GM12878 (cell line): Measurements from ENCODE around the gene SNED1. TPM values are rescaled to one million over a fixed set of nuclear protein-coding genes. Genes with fewer than 3 reads are reported as not detected.

Source experiments
- ATAC-seq: fragments of 200-7000 bp; cut with Tn5 transposase; 3 replicates; pipeline ENCODE4 v1.9.1; 2020; ENCODE audit warnings: mild to moderate bottlenecking, moderate library complexity
- BruUV-seq: library from RNA; stranded (reverse); fragments of 400-500 nt; replicated peaks from 2 replicates; lab custom pipeline; 2021; lab: Mats Ljungman, UMichigan
- CTCF ChIA-PET: fragments of 300-600 bp; sonication (Branson Sonifier 250); formaldehyde crosslinking; extraction: SDS; loops from one replicate; lab custom pipeline; 2021; ENCODE audit warnings: inconsistent platforms; lab: Yijun Ruan, JAX
- POLR2A ChIA-PET: fragments of 350-600 bp; formaldehyde crosslinking; extraction: SDS; loops from one replicate; lab custom pipeline; 2021; ENCODE audit warnings: inconsistent platforms; lab: Charles Lee
- RAD21 ChIA-PET: fragments of 300-600 bp; sonication (Branson Sonifier 250); formaldehyde crosslinking; loops from one replicate; lab custom pipeline; 2023; ENCODE audit warnings: antibody characterized with exemption; ENCODE audit not compliant: unreplicated experiment; lab: Charles Lee
- SMC1A ChIA-PET: fragments of 300-600 bp; sonication (Branson Sonifier 250); formaldehyde crosslinking; loops from one replicate; lab custom pipeline; 2023; ENCODE audit not compliant: unreplicated experiment, uncharacterized antibody; lab: Charles Lee
- DNase-seq: peaks from one replicate; pipeline ENCODE4 v3.0.0-alpha.2; 2011; ENCODE audit warnings: low read depth, low spot score
- FAIRE-seq: peaks from 3 replicates; lab custom pipeline; 2011; peaks lifted over from hg19 to GRCh38; lab: Jason Lieb, UNC
- H2AFZ ChIP-seq: 2 replicates; pipeline ENCODE4 v1.6.0; 2011; ENCODE audit warnings: low read depth, low read length, control low read depth; ENCODE audit not compliant: control insufficient read depth
- H3K27ac ChIP-seq: 2 replicates; pipeline ENCODE4 v1.5.1; 2011; ENCODE audit warnings: control low read depth; ENCODE audit not compliant: control insufficient read depth, insufficient read depth
- H3K27me3 ChIP-seq, 2 experiments: replicated peaks in 1 of 2; 2 replicates each; pipeline versions ENCODE4 v1.6.0 to v1.6.1; 2011; ENCODE audit warnings: low read length in 1 of 2; ENCODE audit not compliant: control insufficient read depth in 2 of 2, insufficient read depth in 2 of 2
- H3K36me3 ChIP-seq, 2 experiments: 2 replicates each; pipeline ENCODE4 v1.5.1; 2011; ENCODE audit warnings: low read length in 1 of 2; ENCODE audit not compliant: control insufficient read depth in 2 of 2, insufficient read depth in 2 of 2
- H3K4me1 ChIP-seq: 2 replicates; pipeline ENCODE4 v1.6.1; 2011; ENCODE audit warnings: mild to moderate bottlenecking, low read length, moderate library complexity, mixed read lengths; ENCODE audit not compliant: control insufficient read depth, insufficient read depth
- H3K4me2 ChIP-seq: 2 replicates; pipeline ENCODE4 v1.6.0; 2011; ENCODE audit warnings: control low read depth; ENCODE audit not compliant: control insufficient read depth, insufficient read depth
- H3K4me3 ChIP-seq: fragments of 200-600 bp; sonication (generic); 2 replicates; pipeline ENCODE4 v1.5.1; 2016
- H3K79me2 ChIP-seq: 2 replicates; pipeline ENCODE4 v1.6.0; 2011; ENCODE audit warnings: low read length; ENCODE audit not compliant: control insufficient read depth, insufficient read depth
- H3K9ac ChIP-seq: 2 replicates; pipeline ENCODE4 v1.8.0; 2011; ENCODE audit warnings: low read length, control low read depth, mixed read lengths; ENCODE audit not compliant: control insufficient read depth, insufficient read depth
- H3K9me3 ChIP-seq: replicated peaks from 3 replicates; pipeline ENCODE4 v1.5.1; 2011; ENCODE audit warnings: mild to moderate bottlenecking, low read length; ENCODE audit not compliant: control insufficient read depth, insufficient read depth
- H4K20me1 ChIP-seq: 2 replicates; pipeline ENCODE4 v1.6.0; 2011; ENCODE audit not compliant: control insufficient read depth, insufficient read depth
- DPF2 ChIP-seq: fragments of 450-650 bp; IDR thresholded peaks from 2 replicates; pipeline ENCODE4 v1.6.1; 2017; ENCODE audit warnings: mild to moderate bottlenecking
- ELK1 ChIP-seq: IDR thresholded peaks from 2 replicates; pipeline ENCODE4 v1.6.1; 2012; ENCODE audit warnings: low read depth, low read length, improper control_type of control experiment
- HDAC6 ChIP-seq: fragments of 200-600 bp; sonication (generic); IDR thresholded peaks from one replicate; pipeline ENCODE4 v1.8.0; 2017; ENCODE audit warnings: antibody characterized with exemption; ENCODE audit not compliant: unreplicated experiment
- HDGF ChIP-seq: fragments of 450-650 bp; IDR thresholded peaks from 2 replicates; pipeline ENCODE4 v1.6.1; 2016; ENCODE audit warnings: antibody characterized with exemption
- NR2C1 ChIP-seq: fragments of 450-650 bp; IDR thresholded peaks from 2 replicates; pipeline ENCODE4 v1.6.1; 2017; ENCODE audit warnings: antibody characterized with exemption, mild to moderate bottlenecking, moderate library complexity
- NR2C2 ChIP-seq: IDR thresholded peaks from 2 replicates; pipeline ENCODE4 v1.6.1; 2011; ENCODE audit warnings: borderline replicate concordance, low read depth; ENCODE audit not compliant: control insufficient read depth, insufficient read length
- RCOR1 ChIP-seq: conservative IDR thresholded peaks from 2 replicates; pipeline ENCODE4 v1.6.1; 2012; ENCODE audit warnings: low read depth, low read length, improper control_type of control experiment
- SMAD5 ChIP-seq: IDR thresholded peaks from 2 replicates; pipeline ENCODE4 v1.6.1; 2016; ENCODE audit warnings: antibody characterized with exemption, low read depth
- SPI1 ChIP-seq: IDR thresholded peaks from 2 replicates; pipeline ENCODE4 v1.6.1; 2011; ENCODE audit warnings: low read depth, mild to moderate bottlenecking, low read length, moderate library complexity, borderline replicate concordance; ENCODE audit not compliant: insufficient read depth
- SRF ChIP-seq, 2 experiments: IDR thresholded peaks; 2 replicates each; pipeline ENCODE4 v1.6.1; 2011; ENCODE audit warnings: low read depth in 2 of 2, low read length in 2 of 2, mild to moderate bottlenecking in 1 of 2, moderate library complexity in 1 of 2
- STAT1 ChIP-seq: fragments of 450-650 bp; conservative IDR thresholded peaks from 2 replicates; pipeline ENCODE4 v1.6.1; 2014; ENCODE audit warnings: antibody characterized with exemption, mild to moderate bottlenecking
- SUZ12 ChIP-seq: fragments of 200-600 bp; sonication (generic); IDR thresholded peaks from one replicate; pipeline ENCODE4 v1.6.1; 2018; ENCODE audit warnings: antibody characterized with exemption, mild to moderate bottlenecking; ENCODE audit not compliant: unreplicated experiment
- TCF12 ChIP-seq: IDR thresholded peaks from 2 replicates; pipeline ENCODE4 v1.6.1; 2011; ENCODE audit warnings: low read depth, mild to moderate bottlenecking, low read length
- USF1 ChIP-seq: IDR thresholded peaks from 2 replicates; pipeline ENCODE4 v1.6.1; 2011; ENCODE audit warnings: borderline replicate concordance, low read depth, mild to moderate bottlenecking, moderate library complexity, mixed read lengths, low read length; ENCODE audit not compliant: insufficient read depth; ENCODE audit errors: extremely low read length
- WRNIP1 ChIP-seq: IDR thresholded peaks from 2 replicates; pipeline ENCODE4 v1.6.1; 2011; ENCODE audit warnings: low read depth, low read length, improper control_type of control experiment, borderline replicate concordance
- YY1 ChIP-seq: IDR thresholded peaks from 2 replicates; pipeline ENCODE4 v1.6.1; 2011; ENCODE audit warnings: low read depth, mild to moderate bottlenecking, low read length
- WGBS: methylation state at CpG from one replicate; pipeline ENCODE4 v1.1.6; 2016; ENCODE audit warnings: low lambda C conversion rate; ENCODE audit not compliant: insufficient replicate concordance, insufficient coverage; ENCODE audit errors: missing lambda C conversion rate; 5-methylcytosine and 5-hydroxymethylcytosine counted together
- in situ Hi-C: fragments of 300-500 bp; cut with MboI; formaldehyde crosslinking; loops from 9 replicates; pipeline ENCODE4 v1.14.3; 2018; ENCODE audit warnings: mixed read lengths
- intact Hi-C: fragments of 100-400 bp; cut with micrococcal nuclease; formaldehyde crosslinking; loops from one replicate; pipeline ENCODE4 v1.14.2; 2022; ENCODE audit not compliant: unreplicated experiment
- polyA plus RNA-seq, 11 experiments: library from polyadenylated mRNA; depleted of rRNA in 4 of 11; unstranded in 6 of 11; stranded (reverse) in 5 of 11; fragments of >200 nt; fragmentation: Nextera tagmentation in 4 of 11; fragmentation: Illumina TruSeq in 1 of 11; extraction: Ambion mirVana in 4 of 11; extraction: Trizol in 1 of 11; gene quantifications; 1 replicate in 1 of 11; 2 replicates in 10 of 11; pipeline versions ENCODE4 v1.2.1 to v1.2.3, GENCODE V29; 2011 to 2016; ENCODE audit warnings: inconsistent platforms in 2 of 11, missing spikeins in 2 of 11, low read depth in 1 of 11
- total RNA-seq, 4 experiments: library from RNA; depleted of rRNA in 3 of 4; stranded (reverse); fragments of >200 nt in 3 of 4; fragmentation: Illumina TruSeq in 1 of 4; extraction: Trizol in 1 of 4; gene quantifications; 2 replicates each; pipeline versions ENCODE4 v1.2.1 to v1.2.3, GENCODE V29; 2013 to 2021

SNED1 gene
- total and polyA plus RNA-seq, 10 of the 15 experiments (the other 5 are each of a cell fraction or from before 2014, with no cell fraction given), result 0.05 to 8.4 (median 3.0) TPM

GRCh38 chr2:240999873-241000541 lies 1.6 kb downstream of the SNED1 start:
- BruUV-seq, result no TSS peak
- no peak for DNase-seq
- H3K36me3 ChIP-seq, result no peaks in the 10 kb centered on the region
- H3K9me3 ChIP-seq, result peaks cover 5% of the 10 kb centered on the region
- no peak overlapping the region for H2AFZ ChIP-seq
- in situ Hi-C loops (no loop called here), intact Hi-C loops (no loop called here)
- no peak overlapping the region for H3K9ac ChIP-seq
- no peak for TF ChIP-seq ELK1
- no peak for TF ChIP-seq STAT1
- TF ChIP-seq YY1, result no peak
- TF ChIP-seq DPF2, result no peak
- TF ChIP-seq RCOR1, result no peak
- no peak for TF ChIP-seq HDAC6
- no peak for TF ChIP-seq SRF (IDR thresholded peaks at IDR 0.05; ENCODE audit: low read depth in 2 of 2, low read length in 2 of 2)
- TF ChIP-seq SUZ12, result no peak
- TF ChIP-seq HDGF, result no peak
- no peak for TF ChIP-seq NR2C1
- TF ChIP-seq SMAD5, result no peak
- TF ChIP-seq SPI1, result no peak
- TF ChIP-seq TCF12, result no peak
- no peak for TF ChIP-seq WRNIP1
- TF ChIP-seq NR2C2, result no peak
- TF ChIP-seq USF1, result no peak
- RAD21 ChIA-PET, result no interaction called here
- peaks cover 1 to 7% of the 10 kb centered on the region in 2 experiments; a peak in 3 of 4 replicates for H3K27me3 ChIP-seq
- SMC1A ChIA-PET, result no interaction called here
- H3K4me2 ChIP-seq, result no peak overlapping the region
- no peak for FAIRE-seq
- POLR2A ChIA-PET, result no interaction called here
- CTCF ChIA-PET, result no interaction called here
- H3K4me1 ChIP-seq, result no peaks in the 10 kb centered on the region
- ATAC-seq, result no peak
- no peaks in the 10 kb centered on the region for H3K79me2 ChIP-seq
- H3K27ac ChIP-seq, result no peak overlapping the region
- no peaks in the 10 kb centered on the region for H4K20me1 ChIP-seq
- WGBS, result 65% methylated on average over 19 of the region's 19 CpGs
- H3K4me3 ChIP-seq, result no peak overlapping the region
